CD4-positive, alpha-beta T cell (primary cell): Measurements from ENCODE around the gene CTNNA2. TPM values are rescaled to one million over a fixed set of nuclear protein-coding genes. Genes with fewer than 3 reads are reported as not detected.

Source experiments
- ATAC-seq: fragments of 200-7000 bp; cut with Tn5 transposase; one replicate; pipeline ENCODE4 v1.10.0; 2022; ENCODE audit warnings: mild to moderate bottlenecking; ENCODE audit not compliant: poor library complexity
- CTCF ChIA-PET: fragments of 350-600 bp; sonication (Branson Sonifier 250); formaldehyde crosslinking; loops from one replicate; lab custom pipeline; 2021; ENCODE audit warnings: antibody characterized with exemption, inconsistent platforms; lab: Charles Lee
- POLR2A ChIA-PET: fragments of 350-600 bp; sonication (Branson Sonifier 250); formaldehyde crosslinking; loops from one replicate; lab custom pipeline; 2021; ENCODE audit warnings: antibody characterized with exemption, inconsistent platforms; lab: Charles Lee
- DNase-seq, 14 experiments: peaks; one replicate each; pipeline ENCODE4 v3.0.0-alpha.2; 2013 to 2020; ENCODE audit warnings: mixed read lengths in 2 of 14
- H3K27ac ChIP-seq, 2 donors: one replicate each; pipeline versions ENCODE4 v1.5.1 to v1.7.0; 2013; ENCODE audit warnings: low read length in 2 of 2, low read depth in 1 of 2, mild to moderate bottlenecking in 1 of 2
- H3K27me3 ChIP-seq, 2 experiments: 1 replicate in 1 of 2; 2 replicates in 1 of 2; pipeline versions ENCODE4 v1.6.1 to v1.7.0; 2013; ENCODE audit warnings: low read length in 2 of 2, control low read depth in 1 of 2, mild to moderate bottlenecking in 1 of 2, moderate library complexity in 1 of 2; ENCODE audit not compliant: insufficient read depth in 2 of 2, control insufficient read depth in 1 of 2
- H3K36me3 ChIP-seq: one replicate; pipeline ENCODE4 v1.6.1; 2013; ENCODE audit warnings: low read length, control low read depth; ENCODE audit not compliant: insufficient read depth
- H3K4me1 ChIP-seq: one replicate; pipeline ENCODE4 v1.6.1; 2013; ENCODE audit warnings: low read length, control low read depth; ENCODE audit not compliant: insufficient read depth
- H3K4me3 ChIP-seq: one replicate; pipeline ENCODE4 v1.5.1; 2013; ENCODE audit warnings: mild to moderate bottlenecking, low read length, moderate library complexity
- H3K9me3 ChIP-seq, 2 experiments: 1 replicate in 1 of 2; 2 replicates in 1 of 2; pipeline versions ENCODE4 v1.6.1 to v1.7.0; 2013; ENCODE audit warnings: low read length in 2 of 2, mild to moderate bottlenecking in 2 of 2, control low read depth in 1 of 2, moderate library complexity in 1 of 2; ENCODE audit not compliant: control insufficient read depth in 1 of 2, insufficient read depth in 1 of 2
- H3K27ac Mint-ChIP-seq: one replicate; pipeline ENCODE4 v1.8.0; 2020; ENCODE audit warnings: mixed read lengths
- H3K27me3 Mint-ChIP-seq: one replicate; pipeline ENCODE4 v1.8.0; 2021; ENCODE audit warnings: mixed read lengths
- H3K36me3 Mint-ChIP-seq: one replicate; pipeline ENCODE4 v1.8.0; 2021; ENCODE audit warnings: low read depth, mixed read lengths
- H3K4me1 Mint-ChIP-seq: one replicate; pipeline ENCODE4 v1.8.0; 2021; ENCODE audit warnings: low read depth, mixed read lengths
- H3K4me3 Mint-ChIP-seq: one replicate; pipeline ENCODE4 v1.8.0; 2020; ENCODE audit warnings: mild to moderate bottlenecking, mixed read lengths
- H3K9me3 Mint-ChIP-seq: one replicate; pipeline ENCODE4 v1.8.0; 2020; ENCODE audit warnings: mixed read lengths
- CTCF ChIP-seq: fragments of 200-600 bp; IDR thresholded peaks from one replicate; pipeline ENCODE4 v1.8.0; 2022; ENCODE audit warnings: antibody characterized with exemption, mild to moderate bottlenecking
- intact Hi-C, 2 experiments: fragments of 100-400 bp; cut with DNase I in 1 of 2; cut with micrococcal nuclease in 1 of 2; formaldehyde crosslinking; loops; one replicate each; pipeline versions ENCODE4 v1.15.1 to v1.9.0; 2023 to 2025; cut with DNase I, micrococcal nuclease
- total RNA-seq, 174 experiments: library from RNA in 2 of 174; stranded (reverse) in 2 of 174; gene quantifications; one replicate each; pipeline ENCODE4 v1.2.3 and lab custom pipeline; 2021 to 2026

The CTNNA2 gene
- total RNA-seq, 2 experiments from 2014 or later = not detected

- no peak overlapping the region for H3K27ac ChIP-seq
- no peaks in the 10 kb centered on the region for H3K4me1 ChIP-seq
- no peaks in the 10 kb centered on the region for H3K27me3 ChIP-seq
- H3K4me3 Mint-ChIP-seq = no peak overlapping the region
- peaks cover 4% of the 10 kb centered on the region for H3K9me3 Mint-ChIP-seq
- no peaks in the 10 kb centered on the region for H3K4me1 Mint-ChIP-seq
- no peak for TF ChIP-seq CTCF
- ChIA-PET POLR2A (no interaction called here), CTCF (no interaction called here)
- H3K27me3 Mint-ChIP-seq = no peaks in the 10 kb centered on the region
- H3K9me3 ChIP-seq = peaks cover 0 to 4% of the 10 kb centered on the region in 2 experiments
- ATAC-seq (no peak), DNase-seq (no peak)
- no peaks in the 10 kb centered on the region for H3K36me3 ChIP-seq
- no peak overlapping the region for H3K27ac Mint-ChIP-seq
- no peak overlapping the region for H3K4me3 ChIP-seq
- intact Hi-C loops = no loop called here
- H3K36me3 Mint-ChIP-seq = no peaks in the 10 kb centered on the region
Observed at GRCh38 chr2:79849241-79849640, 336.4 kb downstream of the CTNNA2 start.

- Mint-ChIP-seq H3K9me3 (peaks cover 4% of the 10 kb centered on the region), H3K36me3 (no peaks in the 10 kb centered on the region), H3K4me3 (no peak overlapping the region), H3K4me1 (no peaks in the 10 kb centered on the region), H3K27ac (no peak overlapping the region), H3K27me3 (no peaks in the 10 kb centered on the region)
- ChIA-PET POLR2A (no interaction called here), CTCF (no interaction called here)
- no peak for TF ChIP-seq CTCF
- DNase-seq (no peak), ATAC-seq (no peak)
- intact Hi-C loops = no loop called here
- no peak overlapping the region for H3K4me3 ChIP-seq
- H3K4me1 ChIP-seq = no peaks in the 10 kb centered on the region
- H3K9me3 ChIP-seq = peaks cover 0 to 5% of the 10 kb centered on the region in 2 experiments
- no peaks in the 10 kb centered on the region for H3K27me3 ChIP-seq
- H3K27ac ChIP-seq = no peak overlapping the region
- no peaks in the 10 kb centered on the region for H3K36me3 ChIP-seq
Observed at GRCh38 chr2:79849949-79850348, 337.1 kb downstream of the CTNNA2 start.

GRCh38 chr2:79850912-79851311, 338.1 kb downstream of the CTNNA2 start:
- H3K36me3 ChIP-seq = no peaks in the 10 kb centered on the region
- no peaks in the 10 kb centered on the region for H3K4me1 Mint-ChIP-seq
- ATAC-seq = no peak
- ChIA-PET CTCF (no interaction called here), POLR2A (no interaction called here)
- H3K36me3 Mint-ChIP-seq = no peaks in the 10 kb centered on the region
- peaks cover 0 to 11% of the 10 kb centered on the region in 2 experiments for H3K9me3 ChIP-seq
- no peak overlapping the region for H3K4me3 ChIP-seq
- peaks cover 4% of the 10 kb centered on the region for H3K9me3 Mint-ChIP-seq
- intact Hi-C loops = no loop called here
- DNase-seq = no peak
- no peaks in the 10 kb centered on the region for H3K4me1 ChIP-seq
- no peak for TF ChIP-seq CTCF
- H3K27me3 ChIP-seq = no peaks in the 10 kb centered on the region
- no peak overlapping the region for H3K27ac ChIP-seq
- H3K27ac Mint-ChIP-seq = no peak overlapping the region
- H3K4me3 Mint-ChIP-seq = no peak overlapping the region
- no peaks in the 10 kb centered on the region for H3K27me3 Mint-ChIP-seq
